Activated T-helper 1 cell treated with anti-CD3 and anti-CD28 coated beads, Interleukin-12 subunit alpha, Interleukin-12 subunit beta, Interleukin-2, Interleukin-4 antibody, amounts not matched to agents 30 ng/mL and 10 ng/mL and 1 ng/mL, durations not matched to agents 14 hours and 24 hours and 36 hours (primary cell): ENCODE measurements around the gene CTIF. TPM values are rescaled to one million over a fixed set of nuclear protein-coding genes. Genes with fewer than 3 reads are reported as not detected.
"Not testable (repeated sequence)": the region's sequence is repeated elsewhere in the genome, so short reads cannot be mapped to it uniquely, and the experiment has no call there.

Source experiments
- DNase-seq: peaks from one replicate; pipeline ENCODE4 v3.0.0; 2021; ENCODE audit warnings: low spot score
- H3K27ac Mint-ChIP-seq: one replicate; pipeline ENCODE4 v1.8.0; 2021; ENCODE audit warnings: mild to moderate bottlenecking, mixed read lengths
- H3K27me3 Mint-ChIP-seq: one replicate; pipeline ENCODE4 v1.8.0; 2022; ENCODE audit warnings: mild to moderate bottlenecking, moderate library complexity, mixed read lengths; ENCODE audit not compliant: insufficient read depth
- H3K36me3 Mint-ChIP-seq: one replicate; pipeline ENCODE4 v1.8.0; 2021; ENCODE audit warnings: low read depth, mixed read lengths
- H3K4me1 Mint-ChIP-seq: one replicate; pipeline ENCODE4 v1.8.0; 2021; ENCODE audit warnings: low read depth, mixed read lengths
- H3K4me3 Mint-ChIP-seq: one replicate; pipeline ENCODE4 v1.8.0; 2021; ENCODE audit warnings: mild to moderate bottlenecking, moderate library complexity, mixed read lengths
- H3K9me3 Mint-ChIP-seq: one replicate; pipeline ENCODE4 v1.8.0; 2021; ENCODE audit warnings: mixed read lengths
- intact Hi-C: fragments of 100-400 bp; cut with micrococcal nuclease; formaldehyde crosslinking; loops from one replicate; pipeline ENCODE4 v1.15.1; 2024
- total RNA-seq: library from RNA; stranded (reverse); gene quantifications from 2 replicates; pipeline ENCODE4 v1.2.3, GENCODE V29; 2022

CTIF gene
- total RNA-seq, 1 donor from 2014 or later, result 7.2 TPM

DNA sequence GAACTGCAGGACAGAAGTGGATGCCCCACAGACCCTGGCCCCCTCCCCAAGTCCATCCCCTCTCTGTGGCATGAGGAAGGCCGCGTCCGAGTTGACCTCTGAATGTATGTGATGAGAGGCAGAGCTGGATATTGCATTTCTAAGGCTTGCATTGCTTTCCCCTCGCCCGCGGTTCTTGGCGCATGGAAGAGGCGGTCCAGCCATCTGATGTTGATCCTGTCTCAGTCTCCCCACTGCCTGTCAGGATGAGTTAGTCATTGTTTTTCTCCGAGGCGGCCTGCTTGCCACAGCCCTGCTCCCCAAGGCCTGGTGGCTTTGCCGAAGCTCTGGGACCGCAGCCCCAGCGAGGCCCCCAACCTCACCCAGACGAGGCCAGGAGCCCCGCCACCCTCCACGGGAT is 323.3 kb downstream of the CTIF start:
- DNase-seq, result no peak
- H3K4me1 Mint-ChIP-seq, result peaks cover 4% of the 10 kb centered on the region
- no peak overlapping the region for H3K4me3 Mint-ChIP-seq
- no peaks in the 10 kb centered on the region for H3K36me3 Mint-ChIP-seq
- no peaks in the 10 kb centered on the region for H3K27me3 Mint-ChIP-seq
- H3K9me3 Mint-ChIP-seq, result no peaks in the 10 kb centered on the region
- no peak overlapping the region for H3K27ac Mint-ChIP-seq
- intact Hi-C loops, result no loop called here

- Mint-ChIP-seq H3K27me3 (no peaks in the 10 kb centered on the region), H3K4me1 (peaks cover 4% of the 10 kb centered on the region)
- intact Hi-C loops, result no loop called here
Measured at GRCh38 chr18:48862678-48863270, 323.9 kb downstream of the CTIF start.

DNA sequence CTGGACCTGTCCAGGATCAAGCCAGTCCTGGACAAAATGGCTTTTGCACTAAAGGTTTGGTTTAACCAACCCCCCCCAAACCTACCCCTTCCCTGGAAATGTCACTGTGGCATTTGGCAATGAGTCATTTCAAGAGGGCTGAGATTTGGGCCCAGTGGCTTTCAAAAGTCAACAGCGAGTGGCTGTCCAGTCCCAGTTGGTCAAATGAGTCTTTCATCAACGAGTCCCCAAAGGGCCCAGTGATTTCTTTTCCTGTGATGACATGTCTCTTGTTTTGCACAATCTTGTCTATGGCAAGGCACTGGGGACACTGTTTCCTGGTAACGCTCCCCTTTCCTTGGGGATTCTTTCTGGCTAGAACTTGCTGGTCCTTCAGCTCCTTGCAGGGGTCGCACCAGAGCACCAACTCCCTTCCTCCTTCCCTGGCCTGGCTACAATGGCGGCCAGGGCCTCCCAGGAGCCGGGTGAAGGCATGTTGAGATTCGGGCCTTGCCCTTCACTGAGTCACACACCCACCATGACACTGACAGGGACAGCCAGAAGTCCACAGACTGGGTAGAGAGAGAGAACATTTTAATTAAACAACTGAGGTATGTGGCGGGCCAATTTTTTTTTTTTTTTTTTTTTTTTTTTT is 324.7 kb downstream of the CTIF start:
- Mint-ChIP-seq H3K9me3 (no peaks in the 10 kb centered on the region), H3K4me3 (no peak overlapping the region), H3K27ac (no peak overlapping the region), H3K27me3 (no peaks in the 10 kb centered on the region), H3K36me3 (no peaks in the 10 kb centered on the region), H3K4me1 (peaks cover 11% of the 10 kb centered on the region)
- intact Hi-C loops, result no loop called here
- no peak for DNase-seq

More at GRCh38 chr18:48862678-48863270, 323.9 kb downstream of the CTIF start:
- no peaks in the 10 kb centered on the region for H3K9me3 Mint-ChIP-seq
- no peak overlapping the region for H3K4me3 Mint-ChIP-seq
- no peak for DNase-seq
- H3K27ac Mint-ChIP-seq, result no peak overlapping the region
- no peaks in the 10 kb centered on the region for H3K36me3 Mint-ChIP-seq

DNA sequence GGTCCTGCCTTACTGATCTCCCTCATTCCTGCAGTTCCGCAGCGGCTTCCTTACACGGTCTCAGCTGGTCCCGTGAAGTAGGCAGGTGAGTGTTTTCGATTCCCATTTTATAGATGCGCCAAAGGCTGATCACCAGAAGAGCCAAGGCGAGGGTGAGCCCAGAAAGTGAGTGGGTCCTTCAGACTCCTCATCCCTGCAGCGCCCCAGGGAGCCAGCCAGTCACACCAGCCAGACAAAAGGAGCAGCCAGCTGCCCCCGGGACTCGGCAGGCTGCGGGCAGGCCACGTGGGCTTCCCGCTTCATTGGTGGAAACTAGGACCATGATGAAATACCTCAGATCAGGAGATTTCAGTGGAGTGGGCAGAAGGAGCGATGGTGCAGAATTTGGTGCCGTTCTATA is 326.0 kb downstream of the CTIF start:
- Mint-ChIP-seq H3K4me1 (peaks cover 25% of the 10 kb centered on the region), H3K27me3 (no peaks in the 10 kb centered on the region), H3K27ac (no peak overlapping the region), H3K9me3 (no peaks in the 10 kb centered on the region), H3K36me3 (no peaks in the 10 kb centered on the region), H3K4me3 (no peak overlapping the region)
- intact Hi-C loops, result loop anchor here (5.0 kb wide), 1 partner anchor 307 kb away; no protein-coding TSS in a partner anchor
- no peak for DNase-seq

- no peaks in the 10 kb centered on the region for H3K36me3 Mint-ChIP-seq
- H3K9me3 Mint-ChIP-seq, result no peaks in the 10 kb centered on the region
- H3K4me1 Mint-ChIP-seq, result peaks cover 25% of the 10 kb centered on the region
- no peak overlapping the region for H3K4me3 Mint-ChIP-seq
- no peak for DNase-seq
- no peaks in the 10 kb centered on the region for H3K27me3 Mint-ChIP-seq
- intact Hi-C loops, result loop anchor here (5.0 kb wide), 1 partner anchor 306 kb away; no protein-coding TSS in a partner anchor
- no peak overlapping the region for H3K27ac Mint-ChIP-seq
Measured at GRCh38 chr18:48866028-48866733, 327.4 kb downstream of the CTIF start.

- H3K9me3 Mint-ChIP-seq, result no peaks in the 10 kb centered on the region
Measured at GRCh38 chr18:48866856-48867255, 328.0 kb downstream of the CTIF start.

GRCh38 chr18:48867978-48868377 is 329.1 kb downstream of the CTIF start:
- no peaks in the 10 kb centered on the region for H3K27me3 Mint-ChIP-seq
- peak overlapping the region; percentile 96 for H3K27ac Mint-ChIP-seq
- no peaks in the 10 kb centered on the region for H3K9me3 Mint-ChIP-seq
- no peaks in the 10 kb centered on the region for H3K36me3 Mint-ChIP-seq
- intact Hi-C loops, result loop anchor here (1.0 to 5.0 kb wide), 11 partner anchors 25 to 618 kb away; no protein-coding TSS in a partner anchor
- peak overlapping the region; percentile 45 for H3K4me3 Mint-ChIP-seq
- H3K4me1 Mint-ChIP-seq, result peaks cover 38% of the 10 kb centered on the region
- DNase-seq, result no peak

More at GRCh38 chr18:48866856-48867255, 328.0 kb downstream of the CTIF start:
- H3K27me3 Mint-ChIP-seq, result no peaks in the 10 kb centered on the region
- no peaks in the 10 kb centered on the region for H3K36me3 Mint-ChIP-seq
- no peak for DNase-seq
- H3K4me3 Mint-ChIP-seq, result no peak overlapping the region
- intact Hi-C loops, result loop anchor here (5.0 kb wide), 1 partner anchor 305 kb away; no protein-coding TSS in a partner anchor
- H3K4me1 Mint-ChIP-seq, result peaks cover 27% of the 10 kb centered on the region
- no peak overlapping the region for H3K27ac Mint-ChIP-seq

DNA sequence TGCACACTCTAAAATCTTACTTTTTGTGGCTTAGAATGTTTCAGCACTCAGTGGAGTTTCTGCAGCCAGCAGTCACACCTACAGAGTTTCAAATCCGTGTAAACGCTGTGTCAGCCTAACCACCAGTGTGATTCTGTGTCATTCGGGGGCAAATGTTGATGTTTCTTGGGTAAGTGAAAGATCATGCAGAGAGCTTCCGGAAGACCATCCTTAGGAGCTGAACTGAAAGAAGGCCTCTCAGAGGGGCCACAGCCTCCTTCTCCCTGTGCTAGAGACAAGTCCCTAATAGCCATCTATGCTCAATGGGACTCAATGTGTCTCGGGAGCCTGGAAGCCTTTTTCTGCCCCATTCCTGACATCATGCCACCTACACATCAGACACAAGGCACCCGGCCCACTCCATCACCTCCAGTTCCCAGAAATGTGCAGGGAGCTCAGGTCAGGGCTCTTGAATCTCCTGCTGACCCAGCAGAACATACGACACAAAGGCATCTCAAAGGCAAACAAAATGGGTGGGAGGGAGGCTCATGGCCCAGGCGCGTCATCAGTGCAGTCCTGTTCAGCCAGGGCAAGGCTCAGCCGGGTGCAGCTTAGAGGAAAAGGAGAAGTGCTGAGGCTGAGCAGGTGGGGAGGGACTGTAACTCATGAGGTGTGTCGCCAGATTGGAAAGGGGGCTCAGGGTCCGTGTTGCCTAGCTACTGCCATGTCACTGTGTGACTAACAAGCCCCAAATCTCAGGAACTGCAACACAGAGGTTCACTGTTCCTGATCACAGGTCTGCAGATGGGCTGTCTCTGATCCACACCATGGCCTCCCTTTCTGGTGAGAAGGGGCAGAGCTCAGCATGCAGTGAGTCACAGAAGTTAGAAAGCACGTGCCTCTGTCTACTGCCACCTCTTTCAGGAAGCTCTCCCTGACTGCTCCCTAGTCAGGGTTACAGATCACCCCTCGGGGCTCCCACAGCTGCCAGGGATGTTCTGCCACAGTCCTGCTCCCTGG is 329.9 kb downstream of the CTIF start:
- H3K36me3 Mint-ChIP-seq, result no peaks in the 10 kb centered on the region
- H3K4me3 Mint-ChIP-seq, result peak overlapping the region; percentile 45
- peaks cover 40% of the 10 kb centered on the region for H3K4me1 Mint-ChIP-seq
- no peaks in the 10 kb centered on the region for H3K9me3 Mint-ChIP-seq
- DNase-seq, result peak; percentile 47
- H3K27me3 Mint-ChIP-seq, result no peaks in the 10 kb centered on the region
- H3K27ac Mint-ChIP-seq, result peak overlapping the region; percentile 96
- intact Hi-C loops, result loop anchor here (1.0 to 5.0 kb wide), 12 partner anchors 16 to 618 kb away; no protein-coding TSS in a partner anchor

- no peak for DNase-seq
- Mint-ChIP-seq H3K27me3 (no peaks in the 10 kb centered on the region), H3K4me3 (no peak overlapping the region), H3K9me3 (no peaks in the 10 kb centered on the region), H3K4me1 (peaks cover 39% of the 10 kb centered on the region), H3K36me3 (no peaks in the 10 kb centered on the region), H3K27ac (peak overlapping the region; percentile 96)
- intact Hi-C loops, result loop anchor here (1.0 to 5.0 kb wide), 5 partner anchors 17 to 303 kb away; no protein-coding TSS in a partner anchor
Measured at GRCh38 chr18:48869591-48869990, 330.8 kb downstream of the CTIF start.

- DNase-seq, H3K36me3 Mint-ChIP-seq, intact Hi-C loops, H3K9me3 Mint-ChIP-seq, H3K4me3 Mint-ChIP-seq, H3K27ac Mint-ChIP-seq, H3K27me3 Mint-ChIP-seq: not testable (repeated sequence)
- H3K4me1 Mint-ChIP-seq, result peaks cover 39% of the 10 kb centered on the region
Measured at GRCh38 chr18:48870926-48871325, 332.1 kb downstream of the CTIF start.

DNA sequence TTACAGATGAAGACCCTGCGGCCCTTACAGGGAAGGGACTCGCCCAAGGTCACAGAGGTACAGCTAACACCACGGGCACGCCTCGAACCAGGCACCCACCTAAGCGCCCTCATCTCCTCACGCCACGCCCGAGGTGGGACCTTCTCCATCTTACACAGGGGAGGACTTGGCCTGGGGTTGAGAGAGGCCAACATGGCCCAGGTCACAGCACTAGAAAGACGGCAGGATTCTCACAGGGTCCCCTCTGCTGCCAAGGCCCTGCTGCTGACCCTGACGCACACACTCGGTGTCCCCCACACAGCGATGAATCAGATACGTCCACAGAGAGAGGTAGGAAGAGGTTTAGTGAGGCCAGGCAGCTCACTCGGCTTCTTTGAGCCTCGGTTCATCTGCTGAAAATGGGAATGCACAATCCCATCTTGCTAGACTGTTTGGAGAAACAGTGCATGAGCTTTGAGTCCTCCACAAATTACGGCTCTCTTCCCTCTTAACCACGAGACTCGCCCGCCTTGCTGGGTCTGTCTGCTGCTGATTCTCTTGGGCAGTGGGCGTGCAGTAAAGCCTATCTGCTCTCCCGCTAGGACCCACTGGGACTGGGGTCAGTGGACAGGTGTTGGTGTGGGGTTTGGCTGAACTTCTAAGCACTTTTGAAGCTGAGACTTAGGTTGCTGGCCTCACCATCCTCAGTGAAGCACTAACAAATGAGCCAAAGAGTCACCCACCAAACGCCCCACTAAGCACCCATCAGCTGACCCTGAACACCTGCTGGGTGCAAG is 332.7 kb downstream of the CTIF start:
- intact Hi-C loops, result no loop called here
- no peaks in the 10 kb centered on the region for H3K9me3 Mint-ChIP-seq
- H3K27ac Mint-ChIP-seq, result no peak overlapping the region
- H3K27me3 Mint-ChIP-seq, result peaks cover 2% of the 10 kb centered on the region
- H3K36me3 Mint-ChIP-seq, result no peaks in the 10 kb centered on the region
- peaks cover 39% of the 10 kb centered on the region for H3K4me1 Mint-ChIP-seq
- no peak for DNase-seq
- no peak overlapping the region for H3K4me3 Mint-ChIP-seq
